ENCODE data around the gene CYTH4. TPM values are rescaled to one million over a fixed set of nuclear protein-coding genes. Genes with fewer than 3 reads are reported as not detected.

CYTH4 gene
- total RNA-seq, 5 donors from 2014 or later (not counting 1 experiment from before 2014, with no cell fraction given): 146 to 181 (median 151) TPM

DNA sequence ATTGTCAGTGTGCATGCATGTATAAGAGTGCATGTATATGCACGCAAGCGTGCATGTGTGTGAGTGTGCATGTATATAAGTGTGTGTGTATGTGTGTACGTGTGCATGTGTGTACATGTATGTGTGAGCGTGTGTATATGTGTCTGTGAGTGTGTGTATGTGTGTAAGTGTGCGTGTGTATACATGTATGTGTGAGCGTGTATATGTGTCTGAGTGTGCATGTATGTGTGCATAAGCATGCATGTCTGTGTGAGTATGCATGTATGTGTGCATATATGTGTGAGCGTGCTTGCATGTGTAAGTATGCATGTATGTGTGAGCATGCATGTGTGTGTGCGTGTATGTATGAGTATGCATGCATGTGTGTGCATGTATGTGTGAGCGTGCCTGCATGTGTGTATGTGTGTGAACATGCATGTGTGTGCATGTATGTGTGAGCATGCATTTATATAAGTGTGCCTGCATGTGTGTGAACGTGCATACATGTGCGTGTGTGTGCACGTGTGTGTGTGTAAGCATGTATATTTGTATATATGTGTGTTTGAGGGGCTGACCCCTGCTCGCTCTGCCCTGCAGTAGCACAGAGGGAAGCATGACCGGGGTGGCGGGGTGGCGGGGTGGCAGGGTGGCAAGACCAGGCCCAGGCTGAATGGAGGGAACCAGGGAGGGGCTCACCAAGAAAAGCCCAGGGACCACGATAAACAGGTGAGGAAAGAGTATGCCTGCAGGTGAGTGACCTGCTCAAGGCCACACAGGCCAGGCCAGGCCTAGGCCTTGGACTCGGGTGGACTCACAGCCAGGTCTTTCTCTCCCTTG, 26.3 kb downstream of the CYTH4 start:
- Histone ChIP-seq H3K36me3 (ENCODE audit: control insufficient read depth in 2 of 2, extremely low read depth in 1 of 2, insufficient read depth in 1 of 2, low read length in 1 of 2) (peaks cover 0 to 78% of the 10 kb centered on the region in 2 donors), H3K9me3 (no peaks in the 10 kb centered on the region), H3K4me3 (ENCODE audit: control insufficient read depth in 1 of 2, extremely low read depth in 1 of 2, low read length in 1 of 2) (peak overlapping the region; percentile 24 to 41), H3K27ac (ENCODE audit: low read length) (peak overlapping the region; percentile 97), H3K4me1 (ENCODE audit: control insufficient read depth in 1 of 2, extremely low read depth in 1 of 2, insufficient read depth in 2 of 2, low read length in 2 of 2) (peaks cover 47 to 97% of the 10 kb centered on the region in 2 experiments), H3K27me3 (replicated peaks in 1 of 2; ENCODE audit: control insufficient read depth in 2 of 2, extremely low read depth in 1 of 2, insufficient read depth in 2 of 2, low read length in 1 of 2) (no peaks in the 10 kb centered on the region)
- ATAC-seq (replicated peaks in 1 of 4) (no peak), DNase-seq (no peak)
- Mint-ChIP-seq H3K4me1 (peaks cover 77 to 89% (median 84%) of the 10 kb centered on the region in 3 donors), H3K4me3 (peak overlapping the region; percentile 73 to 81 (median 76)), H3K36me3 (peaks cover 43% of the 10 kb centered on the region), H3K27me3 (no peaks in the 10 kb centered on the region), H3K9me3 (no peaks in the 10 kb centered on the region), H3K27ac (peak overlapping the region; percentile 99)
- POLR2A ChIA-PET: interaction anchor here in 1 of 2 donors (0.6 kb wide), 1 partner anchor 70 kb away, joined by 3 read pairs; no protein-coding TSS in a partner anchor
- 82% methylated on average over 14 of the region's 18 CpGs for WGBS (ENCODE audit: insufficient coverage)
- CTCF ChIA-PET: interaction anchor here (0.6 to 1.5 kb wide), 3 partner anchors 41 to 66 kb away, joined by 3 to 4 read pairs (median 3); no protein-coding TSS in a partner anchor

DNA sequence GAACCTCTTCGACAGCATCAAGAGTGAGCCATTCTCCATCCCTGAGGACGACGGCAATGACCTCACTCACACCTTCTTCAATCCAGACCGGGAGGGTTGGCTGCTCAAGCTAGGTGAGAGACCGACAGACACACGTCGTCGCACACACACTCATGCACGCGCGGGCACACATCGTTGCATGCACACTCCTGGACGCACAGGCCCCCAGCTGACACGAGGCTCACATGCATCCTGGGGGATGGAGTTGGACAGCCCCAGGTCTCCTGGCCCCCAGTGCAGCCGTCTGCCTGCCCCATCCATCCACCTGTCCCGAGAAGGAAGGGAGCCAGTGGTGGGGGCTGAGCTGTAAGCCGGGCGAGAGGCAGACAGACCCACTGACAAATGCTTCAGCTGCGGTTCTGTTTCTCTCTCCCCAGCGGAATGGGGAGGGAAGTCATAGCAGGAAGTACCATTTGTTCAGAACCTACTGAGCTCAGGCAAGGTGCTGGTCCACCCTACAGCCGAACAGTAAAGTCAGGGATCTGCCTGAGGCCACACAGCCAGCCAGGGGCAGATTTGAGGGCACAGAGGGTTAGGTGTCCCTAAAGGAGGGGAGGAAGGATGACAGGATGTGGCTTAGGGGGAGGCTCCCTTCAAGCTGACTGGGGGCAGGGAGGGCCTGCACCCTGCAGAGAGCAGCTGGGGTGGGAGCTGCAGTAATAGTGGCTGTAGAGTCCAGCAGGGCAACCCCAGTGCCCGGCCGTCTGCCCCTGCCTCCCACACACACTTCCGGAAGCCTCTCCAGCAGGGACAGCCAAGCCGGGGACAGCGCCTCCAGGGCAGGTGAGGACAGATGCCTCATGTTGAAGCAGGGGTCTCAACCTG, 27.1 kb downstream of the CYTH4 start:
- no peaks in the 10 kb centered on the region for H3K9me3 ChIP-seq
- peak; percentile 46 to 63 (median 60) for ATAC-seq (replicated peaks in 1 of 4)
- POLR2A ChIA-PET: interaction anchor here in 1 of 2 donors (0.6 kb wide), 1 partner anchor 71 kb away, joined by 3 read pairs; no protein-coding TSS in a partner anchor
- WGBS (ENCODE audit: insufficient coverage): 33% methylated on average over 17 of the region's 26 CpGs
- no peaks in the 10 kb centered on the region for H3K27me3 ChIP-seq (replicated peaks in 1 of 2; ENCODE audit: control insufficient read depth in 2 of 2, extremely low read depth in 1 of 2, insufficient read depth in 2 of 2, low read length in 1 of 2)
- CTCF ChIA-PET: interaction anchor here (0.6 to 1.5 kb wide), 5 partner anchors 9 to 67 kb away, joined by 3 to 4 read pairs (median 3); no protein-coding TSS in a partner anchor
- Mint-ChIP-seq H3K4me1 (peaks cover 76 to 86% (median 84%) of the 10 kb centered on the region in 3 donors), H3K27ac (peak overlapping the region; percentile 99), H3K9me3 (no peaks in the 10 kb centered on the region), H3K27me3 (no peaks in the 10 kb centered on the region), H3K4me3 (peak overlapping the region; percentile 61 to 81 (median 72)), H3K36me3 (peaks cover 37% of the 10 kb centered on the region)
- peaks cover 0 to 75% of the 10 kb centered on the region in 2 donors for H3K36me3 ChIP-seq (ENCODE audit: control insufficient read depth in 2 of 2, extremely low read depth in 1 of 2, insufficient read depth in 1 of 2, low read length in 1 of 2)
- peak overlapping the region; percentile 66 for H3K27ac ChIP-seq (ENCODE audit: low read length)
- peak in 34 of 35 experiments; percentile 34 to 74 (median 52) for DNase-seq
- peaks cover 43 to 97% of the 10 kb centered on the region in 2 experiments for H3K4me1 ChIP-seq (ENCODE audit: control insufficient read depth in 1 of 2, extremely low read depth in 1 of 2, insufficient read depth in 2 of 2, low read length in 2 of 2)
- H3K4me3 ChIP-seq (ENCODE audit: control insufficient read depth in 1 of 2, extremely low read depth in 1 of 2, low read length in 1 of 2): peak overlapping the region in 1 of 2 donors; percentile 24

DNA sequence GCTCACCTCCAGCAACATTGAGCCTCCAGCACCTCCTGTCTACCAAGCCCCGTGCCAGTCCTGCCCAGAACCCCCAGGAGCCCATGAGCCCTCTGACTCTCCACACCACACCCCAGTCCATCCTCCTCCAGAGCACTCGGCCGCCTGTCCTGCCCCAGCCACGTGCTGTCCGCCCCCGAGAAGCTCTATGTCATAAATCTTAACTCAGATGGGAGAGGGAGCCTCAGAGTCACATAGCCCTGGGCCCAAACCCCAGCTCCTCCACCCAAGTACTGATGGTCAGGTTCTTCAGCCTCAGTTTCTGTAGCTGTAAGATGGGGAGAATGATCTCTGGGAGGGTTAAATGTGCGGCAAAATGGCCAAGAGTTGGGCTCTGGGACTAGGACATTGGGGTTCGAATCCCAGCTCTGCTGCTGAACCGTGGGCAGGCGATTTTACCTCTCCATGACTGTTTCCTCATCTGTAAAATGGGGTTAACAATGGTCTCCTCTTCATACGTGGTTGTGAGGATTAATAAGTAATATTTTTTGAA, 27.8 kb downstream of the CYTH4 start:
- Histone ChIP-seq H3K27ac (ENCODE audit: low read length) (peak overlapping the region; percentile 66), H3K36me3 (ENCODE audit: control insufficient read depth in 2 of 2, extremely low read depth in 1 of 2, insufficient read depth in 1 of 2, low read length in 1 of 2) (peaks cover 0 to 68% of the 10 kb centered on the region in 2 donors), H3K27me3 (replicated peaks in 1 of 2; ENCODE audit: control insufficient read depth in 2 of 2, extremely low read depth in 1 of 2, insufficient read depth in 2 of 2, low read length in 1 of 2) (no peaks in the 10 kb centered on the region), H3K9me3 (no peaks in the 10 kb centered on the region), H3K4me1 (ENCODE audit: control insufficient read depth in 1 of 2, extremely low read depth in 1 of 2, insufficient read depth in 2 of 2, low read length in 2 of 2) (peaks cover 44 to 97% of the 10 kb centered on the region in 2 experiments), H3K4me3 (ENCODE audit: control insufficient read depth in 1 of 2, extremely low read depth in 1 of 2, low read length in 1 of 2) (peak overlapping the region in 1 of 2 donors; percentile 24)
- Mint-ChIP-seq H3K27ac (peak overlapping the region; percentile 99), H3K27me3 (no peaks in the 10 kb centered on the region), H3K4me3 (peak overlapping the region; percentile 24 to 81 (median 61)), H3K9me3 (no peaks in the 10 kb centered on the region), H3K36me3 (peaks cover 35% of the 10 kb centered on the region), H3K4me1 (peaks cover 79 to 87% (median 85%) of the 10 kb centered on the region in 3 donors)
- CTCF ChIA-PET: interaction anchor here in 1 of 2 donors (0.6 to 1.5 kb wide), 5 partner anchors 10 to 282 kb away, joined by 3 to 4 read pairs (median 4); no protein-coding TSS in a partner anchor
- no peak for ATAC-seq (replicated peaks in 1 of 4)
- no peak for DNase-seq
- 46% methylated on average over 2 of the region's 11 CpGs for WGBS (ENCODE audit: insufficient coverage)
- POLR2A ChIA-PET: interaction anchor here in 1 of 2 donors (0.6 kb wide), 1 partner anchor 102 kb away, joined by 6 read pairs; no protein-coding TSS in a partner anchor

DNA sequence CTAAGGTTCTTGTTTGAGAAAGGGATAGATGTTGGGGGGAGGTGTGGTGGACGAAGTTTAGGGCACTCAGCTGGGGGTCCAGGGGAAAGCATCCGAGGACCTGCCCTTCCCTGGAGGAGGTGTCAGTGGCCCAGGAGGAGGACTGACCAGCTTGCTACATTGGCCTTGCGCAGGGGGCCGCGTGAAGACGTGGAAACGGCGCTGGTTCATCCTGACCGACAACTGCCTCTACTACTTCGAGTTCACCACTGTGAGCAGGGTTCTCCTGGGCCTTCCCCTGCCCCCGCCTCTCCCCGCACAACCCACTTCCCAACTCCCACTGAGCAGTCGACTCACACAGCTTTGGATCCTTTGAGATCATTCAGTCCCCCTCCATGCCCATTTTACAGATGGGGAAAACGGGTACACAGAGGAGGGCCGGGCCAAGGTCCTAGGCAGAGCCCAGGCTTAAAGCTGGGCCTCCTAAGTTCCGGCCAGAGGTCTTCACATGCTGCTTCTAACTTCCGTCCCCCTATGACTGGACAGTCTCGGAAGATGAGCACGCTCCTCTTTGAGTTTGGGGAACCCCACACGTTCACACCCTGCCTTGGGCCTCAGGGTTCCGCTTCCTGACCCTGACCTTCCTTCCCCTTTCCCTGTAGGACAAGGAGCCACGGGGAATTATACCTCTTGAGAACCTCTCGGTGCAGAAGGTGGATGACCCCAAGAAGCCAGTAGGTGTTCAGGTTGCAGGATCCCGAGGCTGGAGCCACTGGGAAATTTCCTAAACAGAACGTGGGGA, 28.7 kb downstream of the CYTH4 start:
- Histone ChIP-seq H3K36me3 (ENCODE audit: control insufficient read depth in 2 of 2, extremely low read depth in 1 of 2, insufficient read depth in 1 of 2, low read length in 1 of 2) (peaks cover 0 to 59% of the 10 kb centered on the region in 2 donors), H3K4me1 (ENCODE audit: control insufficient read depth in 1 of 2, extremely low read depth in 1 of 2, insufficient read depth in 2 of 2, low read length in 2 of 2) (peaks cover 38 to 97% of the 10 kb centered on the region in 2 experiments), H3K9me3 (no peaks in the 10 kb centered on the region), H3K27me3 (replicated peaks in 1 of 2; ENCODE audit: control insufficient read depth in 2 of 2, extremely low read depth in 1 of 2, insufficient read depth in 2 of 2, low read length in 1 of 2) (no peaks in the 10 kb centered on the region), H3K27ac (ENCODE audit: low read length) (peak overlapping the region; percentile 66), H3K4me3 (ENCODE audit: control insufficient read depth in 1 of 2, extremely low read depth in 1 of 2, low read length in 1 of 2) (no peak overlapping the region)
- ChIA-PET CTCF (interaction anchor here in 1 of 2 donors (0.7 to 0.9 kb wide), 2 partner anchors 148 to 281 kb away, joined by 4 to 5 read pairs; no protein-coding TSS in a partner anchor), POLR2A (no interaction called here)
- Mint-ChIP-seq H3K36me3 (peaks cover 30% of the 10 kb centered on the region), H3K27ac (peak overlapping the region; percentile 99), H3K4me1 (peaks cover 75 to 86% (median 83%) of the 10 kb centered on the region in 3 donors), H3K27me3 (no peaks in the 10 kb centered on the region), H3K9me3 (no peaks in the 10 kb centered on the region), H3K4me3 (peak overlapping the region in 2 of 3 donors; percentile 39 to 81)
- WGBS (ENCODE audit: insufficient coverage): 76% methylated on average over 23 of the region's 25 CpGs
- DNase-seq (peak in 1 of 35 experiments; percentile 27), ATAC-seq (replicated peaks in 1 of 4) (no peak)

DNA sequence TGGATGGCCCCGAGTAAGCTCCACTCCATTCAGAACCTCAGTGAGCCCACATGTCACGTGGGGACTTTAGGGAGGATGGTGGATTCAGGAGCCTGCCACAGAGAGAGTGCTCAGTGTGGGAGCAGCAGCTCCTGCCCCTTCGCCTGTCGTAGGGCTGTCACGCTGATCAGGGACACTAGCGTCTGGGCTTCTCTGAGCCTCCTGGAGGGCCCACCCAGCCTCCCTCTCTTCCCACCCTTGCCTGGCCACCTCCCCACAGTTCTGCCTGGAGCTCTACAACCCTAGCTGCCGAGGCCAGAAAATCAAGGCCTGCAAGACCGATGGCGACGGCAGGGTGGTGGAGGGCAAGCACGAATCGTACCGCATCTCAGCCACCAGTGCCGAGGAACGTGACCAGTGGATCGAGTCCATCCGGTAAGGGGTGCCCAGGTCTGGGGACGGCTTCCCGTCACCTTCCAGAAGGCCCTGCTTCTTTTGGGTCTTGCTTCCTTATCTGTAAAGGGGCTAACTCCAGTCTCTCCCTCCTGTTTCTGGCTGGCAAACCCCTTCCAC, 29.5 kb downstream of the CYTH4 start:
- H3K4me1 ChIP-seq (ENCODE audit: control insufficient read depth in 1 of 2, extremely low read depth in 1 of 2, insufficient read depth in 2 of 2, low read length in 2 of 2): peaks cover 32 to 97% of the 10 kb centered on the region in 2 experiments
- H3K27me3 Mint-ChIP-seq: no peaks in the 10 kb centered on the region
- no peak overlapping the region for H3K4me3 ChIP-seq (ENCODE audit: control insufficient read depth in 1 of 2, extremely low read depth in 1 of 2, low read length in 1 of 2)
- H3K36me3 ChIP-seq (ENCODE audit: control insufficient read depth in 2 of 2, extremely low read depth in 1 of 2, insufficient read depth in 1 of 2, low read length in 1 of 2): peaks cover 0 to 55% of the 10 kb centered on the region in 2 donors
- ChIA-PET POLR2A (no interaction called here), CTCF (interaction anchor here in 1 of 2 donors (0.7 kb wide), 1 partner anchor 147 kb away, joined by 5 read pairs; no protein-coding TSS in a partner anchor)
- peaks cover 73 to 86% (median 83%) of the 10 kb centered on the region in 3 donors for H3K4me1 Mint-ChIP-seq
- WGBS (ENCODE audit: insufficient coverage): 89% methylated on average over 19 of the region's 19 CpGs
- peak overlapping the region; percentile 99 for H3K27ac Mint-ChIP-seq
- H3K9me3 Mint-ChIP-seq: no peaks in the 10 kb centered on the region
- peaks cover 27% of the 10 kb centered on the region for H3K36me3 Mint-ChIP-seq
- no peak for DNase-seq
- H3K9me3 ChIP-seq: no peaks in the 10 kb centered on the region
- H3K4me3 Mint-ChIP-seq: no peak overlapping the region
- no peak overlapping the region for H3K27ac ChIP-seq (ENCODE audit: low read length)
- no peaks in the 10 kb centered on the region for H3K27me3 ChIP-seq (replicated peaks in 1 of 2; ENCODE audit: control insufficient read depth in 2 of 2, extremely low read depth in 1 of 2, insufficient read depth in 2 of 2, low read length in 1 of 2)
- ATAC-seq (replicated peaks in 1 of 4): no peak

All from T-cell (primary cell).